GM19025 (cell line): ENCODE data around the gene GAK.

Experiments
- ATAC-seq: cut with Tn5 transposase; IDR thresholded peaks from one replicate; pipeline ENCODE4 v1.9.1; 2021; ENCODE audit warnings: mild to moderate bottlenecking, low read depth, moderate library complexity; ENCODE audit not compliant: unreplicated experiment

Gene GAK

DNA sequence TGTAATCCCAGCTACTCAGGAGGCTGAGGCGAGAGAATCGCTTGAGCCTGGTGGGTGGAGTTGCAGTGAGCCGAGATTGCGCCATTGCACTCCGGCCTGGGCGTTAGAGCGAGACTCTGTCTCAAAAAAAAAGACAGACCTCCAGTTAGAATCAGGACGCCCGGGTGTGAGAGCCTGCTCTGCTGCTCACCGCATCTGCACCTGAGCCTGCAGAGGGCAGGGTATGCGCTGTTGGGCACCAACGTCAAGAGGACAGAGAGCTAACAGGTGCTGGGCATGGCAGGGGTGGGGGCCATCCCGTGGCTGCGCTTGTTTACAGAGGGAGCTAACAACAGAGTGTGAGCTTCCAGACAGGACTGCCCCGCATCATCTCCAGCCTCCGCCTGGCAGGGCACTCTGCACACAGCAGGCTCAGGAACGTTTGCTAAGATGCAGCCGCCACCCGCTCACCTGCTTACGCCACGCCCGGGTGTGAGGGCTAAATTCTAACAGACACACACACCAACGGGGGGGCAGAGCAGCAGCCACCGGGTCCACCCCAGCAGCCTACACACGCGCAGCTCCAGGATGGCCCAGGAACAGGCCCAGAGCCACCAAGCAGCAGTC lies 56.2 kb downstream of the GAK start:
- no peak for ATAC-seq

DNA sequence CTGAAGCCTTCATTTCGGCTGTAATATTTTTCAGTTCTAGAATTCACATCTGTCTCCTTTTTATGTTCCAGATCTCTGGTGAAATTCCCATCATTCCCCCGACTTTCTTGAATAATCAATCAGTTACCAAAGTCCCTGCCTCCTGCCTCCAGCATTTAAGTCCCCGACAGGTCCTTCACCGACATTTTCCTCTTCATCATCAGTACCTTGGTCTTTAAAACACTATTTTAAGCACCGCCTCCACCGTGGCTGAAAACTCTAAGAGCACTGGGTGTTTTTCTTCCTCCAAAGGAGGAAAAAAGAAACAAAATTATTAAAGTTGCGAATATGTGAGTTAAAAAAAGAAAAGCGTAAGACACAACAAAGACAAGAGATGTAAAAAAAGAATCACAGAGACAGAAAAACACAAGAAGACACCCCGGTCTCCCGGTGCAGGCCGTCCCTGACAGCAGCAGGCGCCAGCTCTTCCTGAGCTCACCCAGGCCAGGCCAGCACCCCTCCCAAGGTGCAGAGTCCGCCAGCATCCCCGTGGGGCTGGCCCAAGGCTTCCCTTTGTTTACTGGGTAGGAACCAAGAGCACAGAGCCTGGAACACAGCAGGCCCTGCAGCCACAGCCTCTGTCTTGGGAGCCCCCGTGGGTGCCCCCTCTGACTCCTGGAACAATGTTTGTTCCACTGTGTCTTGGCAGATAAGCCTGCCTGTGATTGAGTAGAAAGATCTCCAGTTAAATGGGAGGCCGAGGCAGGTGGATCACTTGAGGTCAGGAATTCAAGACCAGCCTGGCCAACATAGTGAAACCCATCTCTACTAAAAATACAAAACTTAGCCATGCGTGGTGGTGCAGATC lies 56.9 kb downstream of the GAK start:
- no peak for ATAC-seq

DNA sequence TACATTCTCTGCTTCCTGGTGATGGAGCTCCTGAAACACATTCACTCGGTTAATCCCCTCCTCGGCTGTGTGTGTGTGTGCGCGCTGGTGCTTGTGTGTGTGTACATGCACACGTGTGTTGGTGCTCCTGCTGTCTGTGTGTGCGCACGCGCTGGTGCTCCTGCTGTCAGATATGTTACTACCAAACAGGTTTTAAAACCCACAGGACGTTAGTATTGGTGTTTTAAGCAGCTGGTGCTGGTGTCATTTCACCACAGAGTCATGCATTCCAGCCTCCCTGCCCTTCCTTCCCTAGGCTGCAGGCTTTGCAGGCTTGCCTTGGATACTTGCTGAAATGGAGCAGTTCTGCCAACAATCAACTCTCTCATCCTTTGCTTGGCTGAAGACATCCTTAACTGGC lies 58.1 kb downstream of the GAK start:
- no peak for ATAC-seq

DNA sequence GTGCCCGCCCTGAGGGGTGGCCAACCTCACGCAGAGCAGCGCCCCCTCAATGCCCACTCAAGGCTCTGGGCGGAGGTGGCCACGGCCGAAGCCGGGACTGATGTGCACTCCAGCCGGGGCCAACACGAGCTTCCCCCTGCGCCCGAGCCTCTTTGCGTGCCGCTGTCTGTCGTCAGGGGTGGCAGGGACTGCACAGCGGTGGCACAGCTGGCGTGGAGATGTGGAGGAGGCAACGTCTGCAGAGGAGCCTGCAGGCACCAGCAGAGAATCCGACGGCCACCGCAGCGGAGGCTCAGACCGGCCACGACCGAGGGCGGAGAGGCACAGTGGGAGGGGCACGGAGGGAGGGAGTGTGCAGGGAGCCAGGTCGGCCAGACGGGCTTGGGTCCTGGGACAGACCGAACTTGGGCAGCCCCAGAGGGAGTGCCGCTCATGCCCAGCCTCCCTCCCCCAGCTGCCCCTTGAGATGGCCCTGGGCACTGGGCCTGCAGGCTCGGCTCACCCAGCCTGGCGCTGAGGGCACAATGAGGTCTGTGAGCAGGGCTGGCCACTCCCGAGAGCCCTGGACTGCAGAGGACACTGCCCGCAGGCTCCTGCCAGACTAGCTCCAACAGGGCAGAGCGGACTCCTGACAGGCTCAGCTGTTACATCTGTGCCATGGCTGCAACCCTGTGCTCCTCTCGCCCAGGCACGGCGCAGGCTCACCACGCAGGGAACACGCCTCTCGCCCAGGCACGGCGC lies 59.7 kb downstream of the GAK start:
- ATAC-seq = no peak

DNA sequence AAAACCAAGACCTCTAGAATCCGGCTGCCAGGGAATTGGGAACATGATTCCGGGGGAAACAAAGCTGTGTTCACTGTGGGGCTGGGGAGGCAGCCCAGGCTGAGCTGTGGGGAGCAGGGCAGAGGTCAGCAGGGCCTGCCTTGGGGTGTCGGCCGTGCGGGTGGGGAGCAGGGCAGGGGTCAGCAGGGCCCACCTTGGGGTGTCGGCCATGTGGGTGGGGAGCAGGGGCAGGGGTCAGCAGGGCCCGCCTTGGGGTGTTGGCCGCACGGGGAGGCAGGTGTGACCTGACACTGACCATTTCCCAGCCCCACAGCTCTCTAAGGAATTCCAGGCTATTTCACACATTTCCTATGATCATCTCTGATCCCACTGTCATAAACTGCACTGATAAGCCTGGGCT lies 60.6 kb downstream of the GAK start:
- no peak for ATAC-seq

DNA sequence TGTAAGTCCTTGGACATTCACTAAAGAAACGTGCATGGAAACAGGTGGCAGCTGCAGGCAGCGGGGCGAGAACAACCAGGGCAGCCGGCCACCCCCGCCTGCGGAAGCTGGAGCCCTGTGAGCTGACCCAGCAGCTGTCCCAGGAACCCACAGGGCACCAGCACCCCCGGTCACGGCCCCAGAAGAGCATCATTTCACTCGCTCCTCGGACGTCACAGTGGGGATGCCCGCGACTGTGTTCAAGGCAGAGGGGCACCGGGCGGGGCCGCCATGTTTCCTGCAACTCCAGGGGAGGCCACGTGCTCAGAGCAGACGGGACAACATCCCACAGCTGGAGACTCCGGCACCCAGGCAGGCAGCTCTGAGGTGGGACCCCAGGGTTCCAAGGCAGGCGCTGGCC lies 61.2 kb downstream of the GAK start:
- ATAC-seq = no peak

DNA sequence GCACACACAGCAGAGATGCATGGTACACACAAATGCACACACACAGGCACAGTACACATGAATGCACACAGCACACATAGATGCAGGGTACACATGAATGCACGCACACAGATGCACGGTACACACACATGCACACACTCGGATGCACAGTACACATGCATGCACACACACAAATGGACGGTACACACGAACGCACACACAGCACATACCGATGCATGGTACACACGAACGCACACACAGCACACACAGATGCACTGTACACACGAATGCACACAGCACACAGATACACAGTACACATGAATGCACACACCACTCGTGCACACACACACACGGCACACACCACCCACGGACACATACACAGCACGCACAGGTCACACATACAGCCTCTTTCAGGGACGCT lies 62.3 kb downstream of the GAK start:
- ATAC-seq = no peak

DNA sequence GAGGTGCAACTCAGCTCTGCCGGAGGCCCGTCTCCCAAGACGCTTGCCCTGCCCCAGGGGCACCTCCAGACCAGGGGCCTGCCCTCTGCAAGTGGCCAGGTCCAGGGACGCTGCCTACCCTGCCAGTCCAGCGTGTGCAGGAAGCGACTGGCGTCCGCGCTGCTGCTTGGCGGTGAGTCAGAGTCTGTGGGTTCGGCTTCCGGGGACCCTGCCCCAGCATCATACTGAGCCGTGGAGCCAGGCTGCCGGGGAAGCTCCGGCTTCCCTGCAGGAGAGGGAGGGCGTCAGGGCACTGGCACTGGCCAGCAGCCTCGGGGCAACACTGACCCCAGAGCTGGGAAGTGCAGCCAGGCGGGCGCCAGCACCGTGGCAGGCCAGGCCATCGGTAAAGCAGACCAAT lies 63.7 kb downstream of the GAK start:
- no peak for ATAC-seq

DNA sequence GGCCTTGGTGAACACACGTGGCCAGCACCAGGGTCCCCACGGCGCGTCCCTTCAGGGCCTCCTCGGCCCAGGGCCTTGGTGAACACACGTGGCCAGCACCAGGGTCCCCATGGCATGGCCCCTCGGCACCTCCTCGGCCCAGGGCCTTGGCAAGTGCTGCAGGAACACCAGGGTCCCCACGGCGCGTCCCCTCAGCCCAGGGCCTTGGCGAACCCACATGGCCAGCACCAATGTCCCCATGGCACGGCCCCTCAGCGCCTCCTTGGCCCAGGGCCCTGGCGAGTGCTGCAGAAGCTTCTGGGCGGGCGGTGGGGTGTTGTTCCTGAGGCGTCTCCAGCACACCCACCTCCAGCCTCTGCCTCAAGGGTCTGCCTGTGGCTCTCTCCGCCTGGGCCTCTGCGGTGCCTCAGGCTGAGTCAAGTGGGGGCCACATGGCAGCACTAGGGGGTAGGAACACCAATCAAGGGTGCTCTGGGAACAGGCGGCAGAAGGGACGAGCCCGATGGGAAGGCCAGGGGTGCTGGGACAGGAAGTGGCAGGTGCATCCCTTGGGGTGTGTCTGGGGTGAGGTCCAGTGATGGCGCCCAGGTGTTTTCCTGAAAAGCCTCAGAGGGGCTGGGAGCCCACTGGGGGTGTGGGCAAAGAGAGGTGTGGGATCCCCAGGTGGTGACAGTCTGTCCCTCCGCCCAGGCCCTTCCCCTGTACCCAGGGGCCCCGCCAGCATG lies 64.4 kb downstream of the GAK start:
- ATAC-seq = no peak

DNA sequence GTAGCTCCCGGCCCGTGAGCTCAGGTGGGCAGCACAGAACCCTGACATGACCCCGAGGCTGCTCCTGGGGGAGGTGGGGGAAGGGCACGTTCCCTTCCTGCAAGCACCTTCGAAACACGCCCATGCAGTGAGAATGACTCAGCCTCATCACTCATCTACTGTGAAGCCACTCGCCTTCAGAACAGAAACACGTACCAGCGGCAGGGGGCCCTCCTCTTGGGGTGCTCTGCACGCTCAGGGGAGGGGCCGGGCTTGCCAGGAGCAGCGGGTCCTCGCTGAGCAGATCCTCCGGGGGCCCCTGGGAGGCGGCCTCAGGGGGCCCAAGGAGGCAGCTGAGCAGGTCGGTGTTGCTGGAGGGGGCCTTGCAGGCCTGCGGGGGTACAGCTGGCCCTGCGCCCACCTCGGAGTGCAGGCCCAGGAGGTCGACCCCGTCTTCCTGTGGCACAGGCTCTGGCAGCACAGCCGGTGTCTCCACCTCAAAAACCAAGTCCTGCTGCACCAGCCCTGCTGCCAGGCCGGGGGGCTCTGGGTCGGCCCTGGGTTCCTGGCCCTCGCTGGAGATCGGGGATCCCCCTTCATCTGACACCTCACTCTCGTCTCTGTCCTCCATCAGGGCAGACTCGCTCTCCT lies 65.2 kb downstream of the GAK start:
- ATAC-seq = no peak

DNA sequence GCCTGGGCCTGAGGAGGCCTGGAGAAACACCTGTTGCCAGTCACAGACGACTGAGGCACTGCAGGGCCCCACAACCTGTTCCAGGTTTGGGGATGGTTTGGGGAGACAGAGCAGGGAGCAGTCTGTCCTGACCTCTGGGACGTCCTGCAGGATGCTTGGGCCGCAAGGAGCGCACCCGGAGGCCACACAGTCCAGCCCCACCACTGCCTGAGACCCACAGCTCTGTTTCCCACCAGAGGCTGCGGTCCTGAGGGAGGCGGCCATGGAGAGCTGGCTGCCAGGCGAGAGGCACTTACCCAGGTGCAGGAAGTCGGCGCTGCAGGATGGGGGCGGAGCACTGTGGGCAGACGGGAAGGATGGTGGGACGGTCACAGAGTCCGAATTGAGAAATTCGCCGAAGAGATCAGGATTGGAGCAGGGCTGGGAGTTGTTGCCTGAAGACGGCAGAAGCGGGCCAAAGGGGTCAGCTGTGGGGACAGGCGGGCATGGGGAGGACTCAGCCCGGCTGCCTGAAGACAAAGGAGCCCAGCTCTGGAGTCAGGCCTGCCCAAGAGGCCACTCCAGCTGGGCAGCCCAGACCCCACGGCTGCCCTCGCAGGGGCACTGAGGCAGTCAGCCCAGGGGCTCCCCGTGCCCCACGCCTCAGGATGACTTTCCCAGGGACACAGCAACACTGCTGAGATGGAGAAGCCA lies 65.9 kb downstream of the GAK start:
- ATAC-seq = no peak

DNA sequence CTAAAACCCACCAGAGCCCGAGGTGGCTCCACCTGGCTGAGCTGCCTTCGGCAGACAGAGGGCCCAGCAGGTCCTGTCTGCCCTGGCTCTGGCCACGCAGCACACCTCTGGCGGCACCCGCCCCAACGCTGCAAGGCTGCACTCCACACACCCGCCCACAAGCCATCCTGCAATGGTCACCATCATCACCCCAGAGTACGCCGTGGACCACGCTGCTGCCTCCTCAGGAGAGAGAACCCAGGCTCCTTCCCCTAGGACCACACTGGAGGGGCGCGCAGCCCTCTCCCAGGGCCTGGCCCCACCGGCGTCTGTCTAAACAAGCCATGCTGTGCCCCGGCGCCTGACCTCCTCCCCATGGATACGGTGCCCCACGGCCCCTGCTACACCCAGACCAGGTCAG lies 66.5 kb downstream of the GAK start:
- no peak for ATAC-seq

DNA sequence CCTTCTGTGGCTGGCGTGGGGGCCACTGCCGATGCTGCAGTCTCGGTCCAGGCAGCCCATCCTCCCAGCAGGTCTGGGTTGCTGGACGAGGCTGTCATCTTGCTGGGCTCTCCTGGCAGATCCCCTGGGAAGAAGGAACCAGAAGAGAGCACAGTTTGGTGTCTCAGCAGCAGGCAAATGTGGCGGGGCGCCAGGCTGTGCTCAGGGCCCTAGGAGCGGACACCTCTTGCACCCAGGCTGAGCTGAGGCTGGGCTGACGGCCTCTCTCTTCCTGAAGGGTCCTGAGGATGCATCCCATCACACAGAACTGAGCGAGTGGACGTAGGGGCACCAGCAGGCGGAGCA lies 67.0 kb downstream of the GAK start:
- no peak for ATAC-seq

DNA sequence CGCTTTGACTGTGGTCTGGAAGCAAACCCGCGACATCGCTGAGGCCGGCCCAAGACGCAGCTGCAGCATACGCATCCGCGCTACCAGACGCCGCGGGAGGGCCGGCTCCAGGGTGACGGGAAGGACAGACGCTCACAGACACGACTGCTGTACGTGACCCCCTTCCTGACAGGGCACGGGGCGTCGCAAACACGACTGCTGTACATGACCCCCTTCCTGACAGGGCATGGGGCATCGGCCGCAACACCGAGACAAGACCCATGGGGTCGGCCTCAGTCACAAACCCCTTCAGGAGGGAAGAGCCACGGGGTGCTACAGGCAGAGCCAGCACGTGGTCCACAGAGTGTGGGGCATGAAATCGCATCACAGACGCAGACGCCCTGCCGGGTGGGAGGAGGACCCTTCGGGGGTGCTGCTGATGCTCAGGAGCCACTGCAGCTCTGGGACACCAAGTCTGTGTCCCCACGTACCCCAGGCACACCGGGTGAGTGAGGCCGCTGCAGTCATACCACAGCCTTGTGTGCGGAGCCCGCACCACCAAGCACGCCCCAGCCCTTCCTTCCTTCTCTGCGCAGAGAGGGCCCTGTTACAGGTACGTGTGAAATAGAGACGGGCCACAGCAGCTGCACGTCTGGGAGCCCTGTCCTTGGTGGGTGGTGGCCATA lies 67.5 kb downstream of the GAK start:
- no peak for ATAC-seq

DNA sequence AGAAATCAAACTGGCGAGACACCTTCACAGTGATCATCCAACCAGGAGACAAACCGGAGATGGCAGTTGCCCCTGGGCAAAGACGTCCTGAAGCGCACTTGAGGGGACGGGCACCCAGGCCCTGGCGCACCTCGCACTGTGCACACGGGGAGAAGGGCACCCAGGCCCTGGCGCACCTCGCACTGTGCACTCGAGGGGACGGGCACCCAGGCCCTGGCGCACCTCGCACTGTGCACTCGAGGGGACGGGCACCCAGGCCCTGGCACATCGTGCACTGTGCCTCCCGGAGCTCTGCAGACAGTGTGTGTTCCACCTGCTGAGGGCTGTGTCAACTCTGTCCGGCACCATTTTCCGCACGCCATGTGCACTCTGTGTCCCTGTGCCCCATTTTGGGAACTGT lies 71.6 kb downstream of the GAK start:
- no peak for ATAC-seq

DNA sequence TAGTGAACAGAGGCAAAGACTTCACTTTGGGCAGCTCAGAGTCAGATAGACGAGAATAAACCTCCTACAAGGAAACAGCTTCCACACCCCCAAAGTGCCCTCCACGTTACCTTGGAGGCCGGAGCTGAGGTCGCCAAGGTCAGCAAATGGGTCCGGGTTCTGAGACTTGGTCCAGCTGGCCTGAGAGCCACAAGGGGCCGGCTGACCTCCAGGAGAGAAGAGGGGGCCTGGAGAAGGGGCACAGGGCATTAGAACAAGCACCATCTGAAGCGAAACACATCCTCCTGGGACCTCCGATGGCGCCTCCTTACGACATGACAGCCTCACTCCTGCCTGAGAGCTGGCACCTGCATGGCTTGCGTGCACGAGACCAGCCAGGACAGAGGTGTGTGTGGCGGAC lies 72.6 kb downstream of the GAK start:
- ATAC-seq = no peak

DNA sequence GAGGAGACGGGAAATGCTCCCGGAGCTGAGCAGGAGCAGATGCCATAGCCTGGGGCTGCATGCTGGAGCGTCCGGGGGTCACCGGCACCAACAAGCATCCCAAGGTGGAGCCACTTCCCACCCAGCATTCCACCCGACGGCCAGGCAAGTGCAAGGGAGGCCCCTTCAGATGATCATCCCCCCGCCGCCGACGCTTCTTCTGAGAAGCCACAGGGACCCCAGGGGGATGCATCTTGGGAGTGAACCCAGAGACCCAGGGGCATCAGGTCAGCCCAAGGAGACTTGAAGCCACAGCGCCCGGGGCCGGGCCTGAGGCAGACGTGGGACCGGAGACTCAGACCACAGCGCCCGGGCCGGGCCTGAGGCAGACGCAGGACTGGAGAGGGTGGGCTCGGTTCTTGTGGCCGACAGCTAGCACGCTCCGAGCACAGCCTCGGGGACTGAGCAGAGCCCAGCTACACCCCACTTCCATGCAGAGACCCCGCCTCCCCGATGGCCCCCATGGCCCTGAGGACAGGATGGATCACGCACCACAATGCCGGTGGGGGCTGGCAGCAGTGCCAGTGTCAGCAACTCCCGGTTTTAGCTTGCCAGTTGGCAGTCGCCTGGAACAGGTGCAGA lies 73.2 kb downstream of the GAK start:
- ATAC-seq = no peak

DNA sequence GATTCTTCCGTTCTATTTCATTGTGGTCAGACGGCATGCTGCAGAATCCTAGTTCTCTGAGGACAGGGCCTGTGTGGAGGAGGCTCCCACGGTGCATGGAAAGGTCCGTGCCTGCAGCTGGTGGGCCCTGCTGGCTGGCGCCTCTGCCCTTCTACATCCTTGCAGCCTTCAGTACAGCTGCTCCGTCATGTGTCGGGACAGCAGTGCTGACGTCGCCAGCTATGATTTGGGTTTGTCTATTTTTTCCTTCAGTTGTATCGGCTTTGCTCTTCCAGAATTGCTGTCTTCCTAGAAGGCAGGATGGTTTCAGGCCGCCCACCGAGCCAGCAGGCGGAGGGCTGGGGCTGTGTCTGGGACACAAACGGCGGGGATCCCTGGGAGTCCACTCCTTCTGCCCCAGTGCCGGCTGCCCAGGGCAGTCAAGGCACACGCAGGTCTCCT lies 74.1 kb downstream of the GAK start:
- no peak for ATAC-seq

DNA sequence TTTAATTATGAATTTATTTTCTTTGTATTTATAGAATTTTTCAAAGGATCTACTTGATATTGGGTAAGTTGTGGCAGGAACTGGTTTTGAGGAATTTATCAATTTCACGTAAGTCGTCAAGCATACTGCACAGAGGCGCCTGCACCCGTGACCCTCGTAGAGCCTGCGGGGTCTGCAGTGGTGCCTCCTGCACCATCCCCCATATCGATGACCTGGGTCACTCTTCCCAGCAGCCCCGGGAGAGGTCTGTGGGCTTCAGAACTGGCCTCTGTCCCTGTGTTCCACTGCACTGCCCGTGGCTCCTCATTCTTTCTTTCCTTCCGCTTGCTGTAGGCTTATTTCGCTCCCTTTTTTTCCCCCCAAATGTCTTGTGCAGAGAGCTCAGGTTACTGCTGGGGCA lies 74.7 kb downstream of the GAK start:
- ATAC-seq = no peak
